SK-N-SH (cell line): ENCODE data around the gene RITA1.

Experiments used
- CTCF ChIP-seq: fragments of 200-600 bp; sonication (generic); IDR thresholded peaks from 2 replicates; pipeline ENCODE4 v1.6.1; 2017; ENCODE audit warnings: antibody characterized with exemption, mild to moderate bottlenecking, moderate library complexity
- EZH2phosphoT487 ChIP-seq: fragments of 200-600 bp; sonication (generic); IDR thresholded peaks from 2 replicates; pipeline ENCODE4 v1.6.1; 2017; ENCODE audit warnings: low read depth, mixed run types, mild to moderate bottlenecking, antibody characterized with exemption, moderate library complexity, borderline replicate concordance
- JUND ChIP-seq: IDR thresholded peaks from 2 replicates; pipeline ENCODE4 v1.4.0; 2012
- MEF2A ChIP-seq: IDR thresholded peaks from 2 replicates; pipeline ENCODE4 v1.4.0; 2012; ENCODE audit warnings: low read depth, borderline replicate concordance
- NRF1 ChIP-seq: IDR thresholded peaks from 2 replicates; pipeline ENCODE4 v1.6.1; 2012; ENCODE audit warnings: low read depth, mild to moderate bottlenecking, low read length
- POLR2AphosphoS5 ChIP-seq: IDR thresholded peaks from 2 replicates; pipeline ENCODE4 v1.6.1; 2012; ENCODE audit warnings: low read depth, low read length
- RAD21 ChIP-seq: IDR thresholded peaks from 2 replicates; pipeline ENCODE4 v1.6.1; 2012; ENCODE audit warnings: mild to moderate bottlenecking, low read length
- TAF1 ChIP-seq: IDR thresholded peaks from 2 replicates; pipeline ENCODE4 v1.6.1; 2012; ENCODE audit warnings: low read depth, mild to moderate bottlenecking, low read length, moderate library complexity, borderline replicate concordance
- USF2 ChIP-seq: fragments of 150-350 bp; IDR thresholded peaks from 2 replicates; pipeline ENCODE4 v1.6.1; 2017; ENCODE audit warnings: antibody characterized with exemption, low read length, low read depth, borderline replicate concordance

GRCh38 chr12:113239288-113239771, 53.8 kb downstream of the RITA1 start:
- TF ChIP-seq RAD21 (no peak), POLR2AphosphoS5 (no peak), CTCF (no peak), EZH2phosphoT487 (no peak), MEF2A (no peak), JUND (no peak), USF2 (no peak), NRF1 (no peak), TAF1 (no peak)
